ENCODE data around the gene OSBPL5. TPM values are rescaled to one million over a fixed set of nuclear protein-coding genes. Genes with fewer than 3 reads are reported as not detected.

Gene OSBPL5
- total RNA-seq, 1 experiment from 2014 or later: 16.1 TPM

GRCh38 chr11:3055891-3056290 lies 109.2 kb downstream of the OSBPL5 start:
- no peak for TF ChIP-seq CTCF (conservative IDR thresholded peaks at IDR 0.05)
- no peak overlapping the region for H2BK20ac ChIP-seq (ENCODE audit: low read depth, low read length, poor library complexity, severe bottlenecking)
- no CpG with 5 or more reads among the region's 8 CpGs for WGBS (ENCODE audit: extremely low coverage, insufficient read length, low lambda C conversion rate)
- H3K36me3 Mint-ChIP-seq (ENCODE audit: insufficient read depth in 1 of 3, low read depth in 3 of 3): peaks cover 7 to 29% (median 26%) of the 10 kb centered on the region in 3 experiments; a peak in 6 of 7 replicates
- H3K23ac ChIP-seq (ENCODE audit: insufficient read length, low read depth, low read length): no peak overlapping the region
- no peak overlapping the region for H4K91ac ChIP-seq (ENCODE audit: insufficient read length, low read depth, low read length)
- no peak overlapping the region for H2AFZ ChIP-seq (ENCODE audit: low read length)
- DNase-seq: no peak
- no peak overlapping the region for H2BK120ac ChIP-seq (ENCODE audit: low read depth, low read length, poor library complexity, severe bottlenecking)
- peaks cover 5% of the 10 kb centered on the region for H3K23me2 ChIP-seq (ENCODE audit: insufficient read length, low read depth, low read length, poor library complexity, severe bottlenecking)
- H2BK12ac ChIP-seq (ENCODE audit: insufficient read length, low read depth, low read length): no peak overlapping the region
- H3K9me3 ChIP-seq (ENCODE audit: control insufficient read depth, low read depth, low read length): no peaks in the 10 kb centered on the region
- H3K79me1 ChIP-seq (ENCODE audit: insufficient read depth, low read depth, low read length, poor library complexity, severe bottlenecking): peaks cover 11% of the 10 kb centered on the region
- H2BK15ac ChIP-seq (ENCODE audit: low read depth, low read length): no peak overlapping the region
- H3T11ph ChIP-seq (ENCODE audit: low read length): no peak overlapping the region
- peak overlapping the region; percentile 85 to 93 for H3K4me3 Mint-ChIP-seq
- no peaks in the 10 kb centered on the region for H4K20me1 ChIP-seq (ENCODE audit: control insufficient read depth, insufficient read depth, insufficient read length)
- H3K4me2 ChIP-seq (ENCODE audit: insufficient read depth, insufficient read length, low read length): peak overlapping the region; percentile 92
- no peak overlapping the region for H3K56ac ChIP-seq (ENCODE audit: insufficient read length, low read depth, low read length)
- H3K9me3 Mint-ChIP-seq: no peaks in the 10 kb centered on the region
- no peaks in the 10 kb centered on the region for H3K27me3 ChIP-seq (ENCODE audit: insufficient read depth, low read length)
- peak overlapping the region in 1 of 3 experiments; percentile 82; a peak in 1 of 7 replicates for H3K27ac Mint-ChIP-seq
- H4K8ac ChIP-seq (replicated peaks; ENCODE audit: insufficient read length, low read depth, low read length): no peak overlapping the region
- H2BK5ac ChIP-seq (ENCODE audit: insufficient read length, low read length): no peak overlapping the region
- no peaks in the 10 kb centered on the region for H3K27me3 Mint-ChIP-seq (ENCODE audit: low read depth)
- no peak overlapping the region for H3K27ac ChIP-seq (ENCODE audit: insufficient read length, low read depth, low read length)
- H3K9ac ChIP-seq (ENCODE audit: extremely low read depth, insufficient read length, low read length): peak overlapping the region; percentile 13
- no peak overlapping the region for H3K18ac ChIP-seq (ENCODE audit: insufficient read length, low read depth, low read length)
- peaks cover 42 to 48% of the 10 kb centered on the region in 2 experiments for H3K4me1 Mint-ChIP-seq
- H3K79me2 ChIP-seq (ENCODE audit: insufficient read depth, low read length): peaks cover 31% of the 10 kb centered on the region; the same call in 1 of the 2 replicates
- no peak overlapping the region for H4K5ac ChIP-seq (ENCODE audit: insufficient read length, low read depth, low read length)
- no peak overlapping the region for H3K4ac ChIP-seq (ENCODE audit: low read depth, low read length)
- no peak overlapping the region for H2AK5ac ChIP-seq (ENCODE audit: insufficient read length, low read length)
- H3K14ac ChIP-seq (ENCODE audit: insufficient read depth, low read length): no peak overlapping the region
- H3K4me1 ChIP-seq (ENCODE audit: insufficient read depth, low read length): no peaks in the 10 kb centered on the region
